Cardiac muscle cell (in vitro differentiated cells and primary cell): Measurements from ENCODE around the gene HOXC13. TPM values are rescaled to one million over a fixed set of nuclear protein-coding genes. Genes with fewer than 3 reads are reported as not detected.

ENCODE experiments used
- DNase-seq, 2 donors: peaks; one replicate each; pipeline versions ENCODE4 v3.0.0 to v3.0.0-alpha.2; 2010 to 2017; ENCODE audit warnings: low read depth in 1 of 2, low spot score in 1 of 2
- H3K27ac ChIP-seq: fragments of 200-600 bp; sonication (generic); 2 replicates; pipeline ENCODE4 v1.5.1; 2016
- H3K27me3 ChIP-seq: fragments of 200-600 bp; sonication (generic); 2 replicates; pipeline ENCODE4 v1.6.0; 2016; ENCODE audit warnings: control low read depth
- H3K36me3 ChIP-seq: fragments of 200-600 bp; sonication (generic); 2 replicates; pipeline ENCODE4 v1.5.1; 2016; ENCODE audit warnings: control low read depth
- H3K4me1 ChIP-seq: fragments of 200-600 bp; sonication (generic); 2 replicates; pipeline ENCODE4 v1.8.1; 2017; ENCODE audit warnings: low read depth, mild to moderate bottlenecking, mixed run types
- H3K4me3 ChIP-seq: fragments of 200-600 bp; sonication (generic); 2 replicates; pipeline ENCODE4 v1.5.1; 2016; ENCODE audit warnings: mild to moderate bottlenecking
- H3K9me3 ChIP-seq: fragments of 200-600 bp; sonication (generic); 2 replicates; pipeline ENCODE4 v1.5.1; 2017; ENCODE audit warnings: low read depth, mild to moderate bottlenecking, control low read depth
- polyA plus RNA-seq: library from polyadenylated mRNA; unstranded; fragments of >200 nt; fragmentation: Nextera tagmentation; extraction: Ambion mirVana; gene quantifications from 2 replicates; pipeline ENCODE4 v1.2.1, GENCODE V29; 2016
- total RNA-seq: library from RNA; depleted of rRNA; stranded (reverse); fragments of >200 nt; gene quantifications from 2 replicates; pipeline ENCODE4 v1.2.3, GENCODE V29; 2016
- TF ChIP-seq, protein P1 (sequence below): IDR thresholded peaks from 2 replicates; pipeline ENCODE4 v1.5.1; 2012; ENCODE audit warnings: low read depth, mild to moderate bottlenecking, low read length

Gene HOXC13
- total and polyA plus RNA-seq, 2 experiments from 2014 or later = not detected

DNA sequence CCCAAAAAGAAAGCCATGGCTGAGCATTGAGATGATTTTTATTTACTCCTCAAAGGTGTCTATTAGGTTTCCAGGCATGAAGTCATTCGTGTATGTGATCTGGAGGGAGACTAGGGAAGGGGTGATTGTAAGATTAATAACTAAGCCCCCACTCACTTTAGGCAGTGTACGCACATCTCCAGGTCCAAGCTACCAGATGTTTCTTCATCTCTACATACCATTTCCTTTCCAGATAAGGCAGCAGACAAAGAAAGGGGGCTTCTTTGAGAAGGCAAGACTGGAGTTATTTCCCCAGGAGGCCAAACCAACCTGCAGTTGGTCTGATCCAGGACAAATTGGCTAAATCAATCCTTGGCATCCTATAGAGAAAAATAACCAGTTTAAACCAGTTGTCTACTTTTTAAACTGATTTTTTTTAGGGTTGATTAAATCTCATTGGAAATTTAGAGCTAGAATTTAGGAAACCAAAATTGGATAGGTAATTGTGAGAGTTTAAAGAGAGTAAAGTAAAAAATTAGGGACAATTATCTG lies 3.9 kb downstream of the HOXC13 start:
- H3K27me3 ChIP-seq = peaks cover 100% of the 10 kb centered on the region
- no peak for DNase-seq

DNA sequence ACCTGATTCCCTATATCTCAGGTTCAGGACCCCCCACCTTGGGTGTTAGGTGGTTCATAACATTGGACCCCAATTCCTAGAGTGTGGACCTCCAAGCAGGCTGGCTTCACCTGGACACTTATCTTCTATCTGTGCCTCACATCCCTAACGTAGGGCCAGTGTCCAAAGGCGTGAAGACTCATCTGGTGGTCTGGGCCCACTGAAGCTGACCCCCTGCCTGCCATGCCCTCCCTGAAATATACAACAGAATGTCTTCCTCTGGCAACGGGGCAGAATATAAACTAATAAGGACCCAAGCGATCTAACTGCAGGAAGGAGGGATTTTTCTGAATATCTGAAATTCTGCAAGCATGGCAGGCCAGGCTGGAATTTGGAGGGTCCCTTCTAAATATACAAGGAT lies 5.6 kb downstream of the HOXC13 start:
- DNase-seq = no peak
- H3K4me3 ChIP-seq = no peak overlapping the region
- no peaks in the 10 kb centered on the region for H3K4me1 ChIP-seq
- H3K9me3 ChIP-seq = no peaks in the 10 kb centered on the region
- no peak overlapping the region for H3K27ac ChIP-seq
- H3K36me3 ChIP-seq = no peaks in the 10 kb centered on the region
- TF ChIP-seq, protein P1, sequence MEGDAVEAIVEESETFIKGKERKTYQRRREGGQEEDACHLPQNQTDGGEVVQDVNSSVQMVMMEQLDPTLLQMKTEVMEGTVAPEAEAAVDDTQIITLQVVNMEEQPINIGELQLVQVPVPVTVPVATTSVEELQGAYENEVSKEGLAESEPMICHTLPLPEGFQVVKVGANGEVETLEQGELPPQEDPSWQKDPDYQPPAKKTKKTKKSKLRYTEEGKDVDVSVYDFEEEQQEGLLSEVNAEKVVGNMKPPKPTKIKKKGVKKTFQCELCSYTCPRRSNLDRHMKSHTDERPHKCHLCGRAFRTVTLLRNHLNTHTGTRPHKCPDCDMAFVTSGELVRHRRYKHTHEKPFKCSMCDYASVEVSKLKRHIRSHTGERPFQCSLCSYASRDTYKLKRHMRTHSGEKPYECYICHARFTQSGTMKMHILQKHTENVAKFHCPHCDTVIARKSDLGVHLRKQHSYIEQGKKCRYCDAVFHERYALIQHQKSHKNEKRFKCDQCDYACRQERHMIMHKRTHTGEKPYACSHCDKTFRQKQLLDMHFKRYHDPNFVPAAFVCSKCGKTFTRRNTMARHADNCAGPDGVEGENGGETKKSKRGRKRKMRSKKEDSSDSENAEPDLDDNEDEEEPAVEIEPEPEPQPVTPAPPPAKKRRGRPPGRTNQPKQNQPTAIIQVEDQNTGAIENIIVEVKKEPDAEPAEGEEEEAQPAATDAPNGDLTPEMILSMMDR = no peak
- peaks cover 100% of the 10 kb centered on the region for H3K27me3 ChIP-seq

More for the DNA sequence above, 3.9 kb downstream of the HOXC13 start:
- H3K27ac ChIP-seq = no peak overlapping the region
- no peaks in the 10 kb centered on the region for H3K36me3 ChIP-seq
- TF ChIP-seq, protein P1 = no peak
- H3K9me3 ChIP-seq = no peaks in the 10 kb centered on the region
- H3K4me3 ChIP-seq = no peak overlapping the region
- no peaks in the 10 kb centered on the region for H3K4me1 ChIP-seq

DNA sequence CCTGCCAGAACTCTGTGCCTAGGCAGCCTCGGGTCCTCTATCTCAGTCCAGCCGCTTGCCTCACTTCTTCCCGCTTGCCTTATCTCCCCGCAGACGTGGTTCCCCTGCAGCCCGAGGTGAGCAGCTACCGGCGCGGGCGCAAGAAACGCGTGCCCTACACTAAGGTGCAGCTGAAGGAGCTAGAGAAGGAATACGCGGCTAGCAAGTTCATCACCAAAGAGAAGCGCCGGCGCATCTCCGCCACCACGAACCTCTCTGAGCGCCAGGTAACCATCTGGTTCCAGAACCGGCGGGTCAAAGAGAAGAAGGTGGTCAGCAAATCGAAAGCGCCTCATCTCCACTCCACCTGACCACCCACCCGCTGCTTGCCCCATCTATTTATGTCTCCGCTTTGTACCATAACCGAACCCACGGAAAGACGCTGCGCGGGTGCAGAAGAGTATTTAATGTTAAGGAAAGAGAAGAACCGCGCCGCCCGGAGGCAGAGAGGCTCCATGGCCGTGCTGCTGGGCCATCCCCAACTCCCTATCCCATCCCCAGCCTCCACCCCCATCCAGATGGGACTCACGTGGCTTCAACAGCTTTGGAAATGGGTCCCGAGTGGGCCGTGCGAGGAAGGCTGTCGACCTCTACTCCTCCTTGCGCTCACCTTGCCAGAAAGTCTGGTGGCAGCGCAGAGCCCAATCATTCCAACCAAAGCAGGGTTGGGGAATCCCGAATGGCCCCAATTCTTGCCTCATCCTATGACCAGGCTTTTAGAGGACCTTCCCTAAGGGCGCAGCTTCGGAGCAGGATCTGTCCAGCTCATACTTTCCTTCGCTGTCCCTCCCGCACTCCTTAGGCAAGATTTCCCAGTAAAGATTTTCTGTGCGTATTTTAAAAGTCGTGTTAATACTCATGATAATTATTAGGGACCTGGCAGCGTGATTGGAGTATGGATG lies 6.5 kb downstream of the HOXC13 start:
- no peak overlapping the region for H3K27ac ChIP-seq
- H3K27me3 ChIP-seq = peaks cover 100% of the 10 kb centered on the region
- TF ChIP-seq, protein P1 = no peak
- DNase-seq = no peak
- H3K9me3 ChIP-seq = no peaks in the 10 kb centered on the region
- no peak overlapping the region for H3K4me3 ChIP-seq
- H3K4me1 ChIP-seq = no peaks in the 10 kb centered on the region
- no peaks in the 10 kb centered on the region for H3K36me3 ChIP-seq

DNA sequence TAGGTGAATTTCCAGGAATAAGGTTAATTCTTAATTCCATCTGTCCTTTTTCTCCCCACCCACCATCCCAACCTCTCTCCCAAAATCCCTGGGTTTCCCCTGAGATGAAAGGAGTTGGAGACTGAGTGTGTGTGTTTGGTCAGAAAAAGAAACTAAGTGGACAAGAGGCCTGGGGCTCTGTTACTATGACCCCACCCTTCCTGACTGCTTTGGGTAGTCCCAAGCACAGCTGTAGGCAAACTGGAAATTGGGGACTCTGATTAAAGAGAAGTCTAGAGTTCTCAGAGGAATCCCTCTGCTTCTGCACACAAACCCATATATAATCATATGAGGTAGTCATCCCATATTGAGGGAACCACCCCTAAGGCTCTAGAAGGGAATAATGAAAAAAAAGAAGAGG lies 9.1 kb downstream of the HOXC13 start:
- Histone ChIP-seq H3K27ac (no peak overlapping the region), H3K4me3 (no peak overlapping the region), H3K36me3 (no peaks in the 10 kb centered on the region), H3K9me3 (no peaks in the 10 kb centered on the region), H3K4me1 (no peaks in the 10 kb centered on the region), H3K27me3 (peaks cover 100% of the 10 kb centered on the region)
- DNase-seq = no peak
- TF ChIP-seq, protein P1 = no peak

DNA sequence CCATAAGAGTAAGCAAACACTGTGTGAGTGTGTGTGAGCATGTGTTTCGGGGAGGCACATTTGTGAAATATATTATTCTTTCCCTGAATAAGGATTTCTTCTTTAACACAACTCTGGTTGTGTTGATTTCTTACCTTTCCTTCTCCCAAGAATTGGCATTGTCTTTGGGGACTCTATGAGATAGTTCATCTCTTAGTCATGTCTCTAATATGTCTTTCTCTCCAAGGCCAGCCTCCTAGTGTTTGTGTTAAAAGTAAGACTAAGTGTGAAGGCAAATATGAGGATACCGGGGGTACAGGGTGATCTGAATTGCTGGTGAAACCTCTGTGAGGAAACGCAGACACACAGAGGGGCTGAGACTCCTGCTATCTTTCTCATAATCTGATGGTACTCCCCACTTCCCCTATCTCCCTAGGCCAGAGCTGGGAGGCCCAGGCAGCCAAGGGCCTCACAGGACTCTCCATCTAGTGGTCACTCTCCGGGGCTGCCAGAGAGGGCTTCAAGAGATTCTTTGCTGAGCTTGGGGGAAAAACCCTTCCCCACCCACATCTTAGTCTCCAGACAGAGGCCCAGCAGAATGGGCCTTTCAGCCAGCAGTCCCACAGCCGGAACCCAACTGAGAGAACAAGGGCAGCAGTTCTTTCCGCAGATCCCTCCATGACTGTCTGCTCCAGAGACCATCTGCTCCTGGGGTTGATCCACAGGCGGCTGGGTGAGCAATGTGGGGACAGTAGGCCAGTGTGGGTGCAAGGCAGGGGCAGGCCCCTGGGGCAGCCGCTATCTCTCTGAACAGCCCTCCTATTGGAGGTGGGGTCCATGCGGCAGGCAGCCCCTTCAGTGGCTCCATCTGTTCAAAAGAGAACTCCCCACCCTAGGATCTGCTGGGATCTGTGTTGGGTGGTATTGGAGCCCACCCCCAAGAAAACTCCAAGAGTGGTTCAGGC lies 10.3 kb downstream of the HOXC13 start:
- Histone ChIP-seq H3K4me1 (no peaks in the 10 kb centered on the region), H3K9me3 (no peaks in the 10 kb centered on the region), H3K27me3 (peaks cover 100% of the 10 kb centered on the region), H3K27ac (no peak overlapping the region), H3K4me3 (no peak overlapping the region), H3K36me3 (no peaks in the 10 kb centered on the region)
- TF ChIP-seq, protein P1 = no peak
- DNase-seq = no peak
